Tibial nerve (tissue), 4 donors: ENCODE data around the gene AKAP8L. TPM values are rescaled to one million over a fixed set of nuclear protein-coding genes. Genes with fewer than 3 reads are reported as not detected.

ENCODE experiments used
- DNase-seq, 2 donors: peaks; one replicate each; pipeline ENCODE4 v3.0.0-alpha.2; 2019; ENCODE audit warnings: low spot score in 2 of 2
- H3K27ac ChIP-seq, 4 donors: fragments of 200-600 bp; sonication (generic) in 3 of 4; one replicate each; pipeline ENCODE4 v1.5.1; 2017 to 2019; ENCODE audit warnings: mild to moderate bottlenecking in 1 of 4
- H3K27me3 ChIP-seq, 2 donors: fragments of 200-600 bp; sonication (generic) in 1 of 2; one replicate each; pipeline versions ENCODE4 v1.5.1 to v1.6.0; 2017 to 2019
- H3K36me3 ChIP-seq, 3 donors: fragments of 200-600 bp; sonication (generic); one replicate each; pipeline ENCODE4 v1.5.1; 2018 to 2019
- H3K4me1 ChIP-seq, 4 donors: fragments of 200-600 bp; sonication (generic) in 3 of 4; one replicate each; pipeline ENCODE4 v1.5.1; 2017 to 2019
- H3K4me3 ChIP-seq, 4 donors: fragments of 200-600 bp; sonication (generic) in 3 of 4; one replicate each; pipeline ENCODE4 v1.5.1; 2017 to 2019; ENCODE audit warnings: mild to moderate bottlenecking in 1 of 4, moderate library complexity in 1 of 4
- H3K9me3 ChIP-seq, 4 donors: fragments of 200-600 bp; sonication (generic) in 3 of 4; one replicate each; pipeline ENCODE4 v1.5.1; 2017 to 2019
- EP300 ChIP-seq, 2 donors: sonication (generic); formaldehyde crosslinking; IDR thresholded peaks; one replicate each; pipeline ENCODE4 v1.6.1; 2017; ENCODE audit warnings: antibody characterized with exemption in 2 of 2, mild to moderate bottlenecking in 1 of 2
- POLR2A ChIP-seq, 2 donors: fragments of 450-650 bp; IDR thresholded peaks; one replicate each; pipeline ENCODE4 v1.6.1; 2017; ENCODE audit warnings: antibody characterized with exemption in 2 of 2, mild to moderate bottlenecking in 2 of 2, moderate library complexity in 2 of 2
- WGBS, 2 donors: methylation state at CpG; one replicate each; pipeline ENCODE4 v1.1.5; 2018; 5-methylcytosine and 5-hydroxymethylcytosine counted together
- total RNA-seq, 4 donors: library from RNA; depleted of rRNA; stranded (reverse); fragments of >200 nt; gene quantifications; one replicate each; pipeline ENCODE4 v1.1.0, GENCODE V29; 2016
- TF ChIP-seq, protein P1 (sequence below), 5 experiments: fragments of 200-600 bp in 3 of 5; fragments of 450-650 bp in 2 of 5; sonication (generic) in 3 of 5; IDR thresholded peaks; one replicate each; pipeline ENCODE4 v1.5.1; 2016 to 2019; ENCODE audit warnings: antibody characterized with exemption in 5 of 5, mild to moderate bottlenecking in 3 of 5, moderate library complexity in 2 of 5

Gene AKAP8L
- total RNA-seq, 4 donors from 2014 or later, result 170 to 248 (median 183) TPM

- 79 to 86% methylated on average over 7 to 15 of the region's 15 CpGs for WGBS, 2 donors
Measured at GRCh38 chr19:15444505-15445226, 25.9 kb upstream of the AKAP8L start.

DNA sequence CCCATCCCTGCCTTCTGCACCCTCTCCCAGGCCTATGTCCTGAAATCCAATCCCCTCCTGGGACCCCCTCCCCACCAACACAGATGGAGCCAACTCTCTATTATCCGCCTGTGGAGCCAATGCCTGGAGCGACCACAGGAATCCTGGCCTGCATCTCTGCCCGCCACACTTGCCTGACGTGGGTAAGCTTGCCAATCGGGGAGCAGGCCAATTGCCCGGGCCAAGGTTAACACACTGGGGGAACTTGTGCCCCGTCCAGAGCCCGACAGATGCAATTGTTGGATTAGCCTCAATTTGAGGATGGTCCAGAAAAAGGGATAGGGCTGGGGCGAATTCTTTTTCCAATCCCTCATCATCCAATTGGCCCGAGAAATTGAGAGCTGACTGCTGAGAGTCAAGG is 25.1 kb upstream of the AKAP8L start:
- DNase-seq, result no peak
- no peaks in the 10 kb centered on the region for H3K9me3 ChIP-seq
- H3K4me3 ChIP-seq, result no peak overlapping the region
- H3K36me3 ChIP-seq, result peaks cover 0 to 47% (median 0%) of the 10 kb centered on the region in 3 donors
- 49 to 72% methylated on average over 9 to 10 of the region's 10 CpGs for WGBS, 2 donors
- no peaks in the 10 kb centered on the region for H3K27me3 ChIP-seq
- H3K27ac ChIP-seq, result no peak overlapping the region
- H3K4me1 ChIP-seq, result peaks cover 0 to 16% (median 2%) of the 10 kb centered on the region in 4 donors
- no peak for TF ChIP-seq POLR2A (IDR thresholded peaks at IDR 0.05)
- TF ChIP-seq, protein P1, sequence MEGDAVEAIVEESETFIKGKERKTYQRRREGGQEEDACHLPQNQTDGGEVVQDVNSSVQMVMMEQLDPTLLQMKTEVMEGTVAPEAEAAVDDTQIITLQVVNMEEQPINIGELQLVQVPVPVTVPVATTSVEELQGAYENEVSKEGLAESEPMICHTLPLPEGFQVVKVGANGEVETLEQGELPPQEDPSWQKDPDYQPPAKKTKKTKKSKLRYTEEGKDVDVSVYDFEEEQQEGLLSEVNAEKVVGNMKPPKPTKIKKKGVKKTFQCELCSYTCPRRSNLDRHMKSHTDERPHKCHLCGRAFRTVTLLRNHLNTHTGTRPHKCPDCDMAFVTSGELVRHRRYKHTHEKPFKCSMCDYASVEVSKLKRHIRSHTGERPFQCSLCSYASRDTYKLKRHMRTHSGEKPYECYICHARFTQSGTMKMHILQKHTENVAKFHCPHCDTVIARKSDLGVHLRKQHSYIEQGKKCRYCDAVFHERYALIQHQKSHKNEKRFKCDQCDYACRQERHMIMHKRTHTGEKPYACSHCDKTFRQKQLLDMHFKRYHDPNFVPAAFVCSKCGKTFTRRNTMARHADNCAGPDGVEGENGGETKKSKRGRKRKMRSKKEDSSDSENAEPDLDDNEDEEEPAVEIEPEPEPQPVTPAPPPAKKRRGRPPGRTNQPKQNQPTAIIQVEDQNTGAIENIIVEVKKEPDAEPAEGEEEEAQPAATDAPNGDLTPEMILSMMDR (IDR thresholded peaks at IDR 0.05), result no peak
- no peak for TF ChIP-seq EP300 (IDR thresholded peaks at IDR 0.05)

More at GRCh38 chr19:15444505-15445226, 25.9 kb upstream of the AKAP8L start:
- no peak for DNase-seq
- peaks cover 0 to 15% (median 8%) of the 10 kb centered on the region in 4 donors for H3K4me1 ChIP-seq
- no peaks in the 10 kb centered on the region for H3K27me3 ChIP-seq
- H3K4me3 ChIP-seq, result no peak overlapping the region
- no peak for TF ChIP-seq POLR2A (IDR thresholded peaks at IDR 0.05)
- TF ChIP-seq EP300 (IDR thresholded peaks at IDR 0.05), result no peak
- TF ChIP-seq, protein P1 (IDR thresholded peaks at IDR 0.05), result no peak
- H3K9me3 ChIP-seq, result no peaks in the 10 kb centered on the region
- peaks cover 0 to 39% (median 0%) of the 10 kb centered on the region in 3 donors for H3K36me3 ChIP-seq
- no peak overlapping the region for H3K27ac ChIP-seq

GRCh38 chr19:15443325-15443724 is 24.5 kb upstream of the AKAP8L start:
- H3K4me1 ChIP-seq, result peaks cover 0 to 11% (median 0%) of the 10 kb centered on the region in 4 donors
- H3K27me3 ChIP-seq, result no peaks in the 10 kb centered on the region
- H3K27ac ChIP-seq, result no peak overlapping the region
- no peak overlapping the region for H3K4me3 ChIP-seq
- peaks cover 0 to 51% (median 0%) of the 10 kb centered on the region in 3 donors for H3K36me3 ChIP-seq
- DNase-seq, result no peak
- no peak for TF ChIP-seq EP300 (IDR thresholded peaks at IDR 0.05)
- TF ChIP-seq POLR2A (IDR thresholded peaks at IDR 0.05), result no peak
- TF ChIP-seq, protein P1 (IDR thresholded peaks at IDR 0.05), result no peak
- WGBS, 2 donors, result 92 to 95% methylated on average over 3 of the region's 3 CpGs
- H3K9me3 ChIP-seq, result no peaks in the 10 kb centered on the region

DNA sequence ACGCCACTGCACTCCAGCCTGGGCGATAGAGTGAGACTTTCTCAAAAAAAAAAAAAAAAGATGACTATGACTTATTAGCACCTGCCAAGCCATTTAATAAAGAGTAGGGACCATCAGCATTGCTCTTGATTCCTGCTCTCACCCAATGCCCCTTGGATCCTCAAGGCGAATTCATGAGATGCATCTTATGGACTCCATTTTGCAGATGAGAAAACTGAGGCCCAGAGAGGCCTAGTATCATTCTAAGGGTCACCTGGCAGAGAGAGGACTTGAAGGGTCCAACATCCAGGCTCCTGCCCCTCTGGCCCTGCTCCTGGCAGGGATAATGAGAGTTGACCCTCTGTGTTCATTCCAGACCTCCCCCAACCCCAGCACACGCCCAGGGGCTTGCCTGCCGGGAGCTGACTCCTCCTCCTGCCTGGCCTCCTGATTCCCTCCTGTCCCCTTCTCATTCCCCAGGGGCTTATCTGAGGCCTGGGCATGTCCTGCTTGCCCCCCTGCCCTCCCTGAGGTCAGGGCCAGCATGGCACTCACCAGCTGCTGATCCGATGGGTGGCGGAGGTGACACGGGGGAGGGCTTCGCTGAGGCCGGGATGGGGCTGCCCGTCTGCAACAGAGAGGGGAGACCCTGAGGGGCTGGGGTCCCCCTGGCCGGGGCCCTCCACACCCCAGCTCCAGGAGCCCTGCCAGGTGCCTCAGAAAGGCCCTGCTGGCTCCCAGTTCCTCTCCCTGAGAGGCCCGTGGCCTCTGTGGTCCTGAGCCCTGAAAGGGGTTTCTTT is 23.5 kb upstream of the AKAP8L start:
- Histone ChIP-seq H3K27ac (no peak overlapping the region), H3K36me3 (peaks cover 0 to 61% (median 0%) of the 10 kb centered on the region in 3 donors), H3K9me3 (no peaks in the 10 kb centered on the region), H3K27me3 (no peaks in the 10 kb centered on the region), H3K4me3 (no peak overlapping the region), H3K4me1 (peaks cover 0 to 7% (median 0%) of the 10 kb centered on the region in 4 donors)
- DNase-seq, result no peak
- TF ChIP-seq POLR2A (IDR thresholded peaks at IDR 0.05) (no peak), EP300 (IDR thresholded peaks at IDR 0.05) (no peak)
- TF ChIP-seq, protein P1 (IDR thresholded peaks at IDR 0.05), result no peak
- 79 to 82% methylated on average over 12 to 13 of the region's 13 CpGs for WGBS, 2 donors

GRCh38 chr19:15441317-15441716 is 22.5 kb upstream of the AKAP8L start:
- no peak for DNase-seq
- Histone ChIP-seq H3K27ac (no peak overlapping the region), H3K4me3 (no peak overlapping the region), H3K27me3 (no peaks in the 10 kb centered on the region), H3K36me3 (peaks cover 0 to 65% (median 0%) of the 10 kb centered on the region in 3 donors), H3K9me3 (no peaks in the 10 kb centered on the region), H3K4me1 (peaks cover 0 to 7% (median 0%) of the 10 kb centered on the region in 4 donors)
- no peak for TF ChIP-seq EP300 (IDR thresholded peaks at IDR 0.05)
- TF ChIP-seq, protein P1 (IDR thresholded peaks at IDR 0.05), result no peak
- WGBS, 2 donors, result 83 to 87% methylated on average over 3 of the region's 3 CpGs
